ENCODE results near the gene WDR54.
A peak's percentile ranks its signal among the peaks of the same experiment; 100 is the strongest.

WDR54 gene

GRCh38 chr2:74421221-74421870, at the start of gene WDR54, which contains the start of gene C2orf81:
Gene WDR54, plus strand, starts transcription at chr2:74421730. Its CDS starts 424 bp downstream, at chr2:74422154.
Gene C2orf81, minus strand, starts transcription at chr2:74421619. Its CDS starts 59 bp downstream, at chr2:74421560.
- no peak for DNase-seq (ENCODE audit: low spot score)

GRCh38 chr2:74372674-74373073, 48.9 kb upstream of the WDR54 start:
- DNase-seq (ENCODE audit: low spot score), result no peak

- DNase-seq (ENCODE audit: low spot score), result no peak
Measured at GRCh38 chr2:74373221-74373676, 48.3 kb upstream of the WDR54 start.

GRCh38 chr2:74373985-74374384, 47.5 kb upstream of the WDR54 start:
- no peak for DNase-seq (ENCODE audit: low spot score)

- peak; percentile 98 for DNase-seq (ENCODE audit: low spot score)
Measured at GRCh38 chr2:74374509-74375205, 46.9 kb upstream of the WDR54 start.

GRCh38 chr2:74375838-74376237, 45.7 kb upstream of the WDR54 start:
- no peak for DNase-seq (ENCODE audit: low spot score)

- no peak for DNase-seq (ENCODE audit: low spot score)
Measured at GRCh38 chr2:74378007-74378406, 43.5 kb upstream of the WDR54 start.

GRCh38 chr2:74379851-74380789, 41.4 kb upstream of the WDR54 start, which contains the start of gene DCTN1:
Gene DCTN1, minus strand, starts transcription at chr2:74380311. Its CDS starts 274 bp downstream, at chr2:74380037.
- peak; percentile 84 for DNase-seq (ENCODE audit: low spot score)

GRCh38 chr2:74381751-74382150, 39.8 kb upstream of the WDR54 start:
- no peak for DNase-seq (ENCODE audit: low spot score)

- DNase-seq (ENCODE audit: low spot score), result no peak
Measured at GRCh38 chr2:74383254-74383653, 38.3 kb upstream of the WDR54 start.

GRCh38 chr2:74384051-74384450, 37.5 kb upstream of the WDR54 start:
- DNase-seq (ENCODE audit: low spot score), result no peak

- DNase-seq (ENCODE audit: low spot score), result peak; percentile 84
Measured at GRCh38 chr2:74385396-74385795, 36.1 kb upstream of the WDR54 start.

GRCh38 chr2:74387346-74387745, 34.2 kb upstream of the WDR54 start:
- DNase-seq (ENCODE audit: low spot score), result no peak

GRCh38 chr2:74390606-74391005, 30.9 kb upstream of the WDR54 start:
- DNase-seq (ENCODE audit: low spot score), result no peak

- no peak for DNase-seq (ENCODE audit: low spot score)
Measured at GRCh38 chr2:74391209-74391579, 30.3 kb upstream of the WDR54 start.

- peak; percentile 91 for DNase-seq (ENCODE audit: low spot score)
Measured at GRCh38 chr2:74391580-74392448, 29.7 kb upstream of the WDR54 start.

- DNase-seq (ENCODE audit: low spot score), result no peak
Measured at GRCh38 chr2:74392449-74392743, 29.1 kb upstream of the WDR54 start.

- no peak for DNase-seq (ENCODE audit: low spot score)
Measured at GRCh38 chr2:74393525-74393924, 28.0 kb upstream of the WDR54 start.

GRCh38 chr2:74396149-74396548, 25.4 kb upstream of the WDR54 start:
- no peak for DNase-seq (ENCODE audit: low spot score)

- DNase-seq (ENCODE audit: low spot score), result no peak
Measured at GRCh38 chr2:74399785-74400184, 21.7 kb upstream of the WDR54 start.

- no peak for DNase-seq (ENCODE audit: low spot score)
Measured at GRCh38 chr2:74401891-74402290, 19.6 kb upstream of the WDR54 start.

- DNase-seq (ENCODE audit: low spot score), result no peak
Measured at GRCh38 chr2:74406035-74406434, 15.5 kb upstream of the WDR54 start.
